ENCODE data around the gene GRIK5. TPM values are rescaled to one million over a fixed set of nuclear protein-coding genes. Genes with fewer than 3 reads are reported as not detected.

The GRIK5 gene
- total and polyA plus RNA-seq, 4 donors: 0.09 to 0.42 (median 0.17) TPM; not detected in 1

- 85% methylated on average over 18 of the region's 18 CpGs for WGBS
- H3K27ac ChIP-seq (ENCODE audit: low read depth in 1 of 2, low read length in 2 of 2): no peak overlapping the region
- peaks cover 0 to 3% (median 0%) of the 10 kb centered on the region in 4 donors for H3K4me1 ChIP-seq (ENCODE audit: control insufficient read depth in 4 of 4, insufficient read depth in 4 of 4, low read length in 3 of 4)
- TF ChIP-seq GABPA (IDR thresholded peaks at IDR 0.05 in 1 of 2, conservative IDR thresholded peaks at IDR 0.05 in 1 of 2) (no peak), FOXA2 (IDR thresholded peaks at IDR 0.05) (no peak), RXRA (IDR thresholded peaks at IDR 0.05) (no peak), SP1 (IDR thresholded peaks at IDR 0.05) (no peak), HNF4A (conservative IDR thresholded peaks at IDR 0.05) (no peak)
- TF ChIP-seq, protein P1, sequence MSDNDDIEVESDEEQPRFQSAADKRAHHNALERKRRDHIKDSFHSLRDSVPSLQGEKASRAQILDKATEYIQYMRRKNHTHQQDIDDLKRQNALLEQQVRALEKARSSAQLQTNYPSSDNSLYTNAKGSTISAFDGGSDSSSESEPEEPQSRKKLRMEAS (IDR thresholded peaks at IDR 0.05): no peak
- TF ChIP-seq, protein P2, sequence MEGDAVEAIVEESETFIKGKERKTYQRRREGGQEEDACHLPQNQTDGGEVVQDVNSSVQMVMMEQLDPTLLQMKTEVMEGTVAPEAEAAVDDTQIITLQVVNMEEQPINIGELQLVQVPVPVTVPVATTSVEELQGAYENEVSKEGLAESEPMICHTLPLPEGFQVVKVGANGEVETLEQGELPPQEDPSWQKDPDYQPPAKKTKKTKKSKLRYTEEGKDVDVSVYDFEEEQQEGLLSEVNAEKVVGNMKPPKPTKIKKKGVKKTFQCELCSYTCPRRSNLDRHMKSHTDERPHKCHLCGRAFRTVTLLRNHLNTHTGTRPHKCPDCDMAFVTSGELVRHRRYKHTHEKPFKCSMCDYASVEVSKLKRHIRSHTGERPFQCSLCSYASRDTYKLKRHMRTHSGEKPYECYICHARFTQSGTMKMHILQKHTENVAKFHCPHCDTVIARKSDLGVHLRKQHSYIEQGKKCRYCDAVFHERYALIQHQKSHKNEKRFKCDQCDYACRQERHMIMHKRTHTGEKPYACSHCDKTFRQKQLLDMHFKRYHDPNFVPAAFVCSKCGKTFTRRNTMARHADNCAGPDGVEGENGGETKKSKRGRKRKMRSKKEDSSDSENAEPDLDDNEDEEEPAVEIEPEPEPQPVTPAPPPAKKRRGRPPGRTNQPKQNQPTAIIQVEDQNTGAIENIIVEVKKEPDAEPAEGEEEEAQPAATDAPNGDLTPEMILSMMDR (IDR thresholded peaks at IDR 0.05; ENCODE audit: low read depth, low read length, missing input control): no peak
- no peak overlapping the region for H3K4me3 ChIP-seq (ENCODE audit: low read depth in 1 of 3, low read length in 3 of 3)
- no peak for DNase-seq (ENCODE audit: low spot score)
- H3K9me3 ChIP-seq (ENCODE audit: control insufficient read depth in 4 of 4, low read length in 3 of 4): no peaks in the 10 kb centered on the region
- no peaks in the 10 kb centered on the region for H3K27me3 ChIP-seq (ENCODE audit: control insufficient read depth in 4 of 4, insufficient read depth in 4 of 4, low read length in 3 of 4)
- H3K36me3 ChIP-seq (ENCODE audit: control insufficient read depth in 4 of 4, insufficient read depth in 3 of 4, low read depth in 1 of 4, low read length in 3 of 4): no peaks in the 10 kb centered on the region
- no peak overlapping the region for H3K9ac ChIP-seq (ENCODE audit: low read depth in 1 of 2, low read length in 2 of 2)
These were observed 15.8 kb downstream of the GRIK5 start for GRCh38 chr19:42054205-42054604.

GRCh38 chr19:42053037-42053935 lies 16.7 kb downstream of the GRIK5 start:
- Histone ChIP-seq H3K4me3 (ENCODE audit: low read depth in 1 of 3, low read length in 3 of 3) (no peak overlapping the region), H3K9ac (ENCODE audit: low read depth in 1 of 2, low read length in 2 of 2) (no peak overlapping the region), H3K9me3 (ENCODE audit: control insufficient read depth in 4 of 4, low read length in 3 of 4) (no peaks in the 10 kb centered on the region), H3K4me1 (ENCODE audit: control insufficient read depth in 4 of 4, insufficient read depth in 4 of 4, low read length in 3 of 4) (peaks cover 0 to 7% (median 2%) of the 10 kb centered on the region in 4 donors), H3K27ac (ENCODE audit: low read depth in 1 of 2, low read length in 2 of 2) (no peak overlapping the region), H3K27me3 (ENCODE audit: control insufficient read depth in 4 of 4, insufficient read depth in 4 of 4, low read length in 3 of 4) (no peaks in the 10 kb centered on the region), H3K36me3 (ENCODE audit: control insufficient read depth in 4 of 4, insufficient read depth in 3 of 4, low read depth in 1 of 4, low read length in 3 of 4) (no peaks in the 10 kb centered on the region)
- DNase-seq (ENCODE audit: low spot score): no peak
- WGBS: 89% methylated on average over 17 of the region's 17 CpGs
- TF ChIP-seq RXRA (IDR thresholded peaks at IDR 0.05): no peak
- TF ChIP-seq, protein P3, sequence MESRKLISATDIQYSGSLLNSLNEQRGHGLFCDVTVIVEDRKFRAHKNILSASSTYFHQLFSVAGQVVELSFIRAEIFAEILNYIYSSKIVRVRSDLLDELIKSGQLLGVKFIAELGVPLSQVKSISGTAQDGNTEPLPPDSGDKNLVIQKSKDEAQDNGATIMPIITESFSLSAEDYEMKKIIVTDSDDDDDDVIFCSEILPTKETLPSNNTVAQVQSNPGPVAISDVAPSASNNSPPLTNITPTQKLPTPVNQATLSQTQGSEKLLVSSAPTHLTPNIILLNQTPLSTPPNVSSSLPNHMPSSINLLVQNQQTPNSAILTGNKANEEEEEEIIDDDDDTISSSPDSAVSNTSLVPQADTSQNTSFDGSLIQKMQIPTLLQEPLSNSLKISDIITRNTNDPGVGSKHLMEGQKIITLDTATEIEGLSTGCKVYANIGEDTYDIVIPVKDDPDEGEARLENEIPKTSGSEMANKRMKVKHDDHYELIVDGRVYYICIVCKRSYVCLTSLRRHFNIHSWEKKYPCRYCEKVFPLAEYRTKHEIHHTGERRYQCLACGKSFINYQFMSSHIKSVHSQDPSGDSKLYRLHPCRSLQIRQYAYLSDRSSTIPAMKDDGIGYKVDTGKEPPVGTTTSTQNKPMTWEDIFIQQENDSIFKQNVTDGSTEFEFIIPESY (IDR thresholded peaks at IDR 0.05): no peak
- TF ChIP-seq HNF4A (conservative IDR thresholded peaks at IDR 0.05): no peak
- TF ChIP-seq, protein P2 (IDR thresholded peaks at IDR 0.05; ENCODE audit: low read depth, low read length, missing input control): no peak
- no peak for TF ChIP-seq REST (IDR thresholded peaks at IDR 0.05)
- TF ChIP-seq FOXA1 (IDR thresholded peaks at IDR 0.05): no peak
- no peak for TF ChIP-seq ATF3 (IDR thresholded peaks at IDR 0.05)
- TF ChIP-seq, protein P1 (IDR thresholded peaks at IDR 0.05): no peak
- TF ChIP-seq NR2F2 (IDR thresholded peaks at IDR 0.05): no peak
- no peak for TF ChIP-seq SP1 (IDR thresholded peaks at IDR 0.05)
- TF ChIP-seq JUND (IDR thresholded peaks at IDR 0.05): no peak
- no peak for TF ChIP-seq HNF4G (IDR thresholded peaks at IDR 0.05)
- TF ChIP-seq FOXA2 (IDR thresholded peaks at IDR 0.05): no peak
- TF ChIP-seq EGR1 (IDR thresholded peaks at IDR 0.05; ENCODE audit: low read depth in 2 of 2): no peak
- TF ChIP-seq GABPA (IDR thresholded peaks at IDR 0.05 in 1 of 2, conservative IDR thresholded peaks at IDR 0.05 in 1 of 2): no peak
- no peak for TF ChIP-seq YY1 (IDR thresholded peaks at IDR 0.05)

Data from liver (tissue), 9 donors.